Right kidney (tissue), 1 donor: ENCODE results near the gene LRRC2.
A peak's percentile ranks its signal among the peaks of the same experiment; 100 is the strongest.
"Not testable (repeated sequence)": the region's sequence is repeated elsewhere in the genome, so short reads cannot be mapped to it uniquely, and the experiment has no call there.

Experiments
- DNase-seq: peaks from one replicate; pipeline ENCODE4 v3.0.0-alpha.2; 2016

The LRRC2 gene

GRCh38 chr3:46497556-46498265, 68.4 kb downstream of the LRRC2 start, which contains the start of gene RTP3:
Gene RTP3 (plus strand): TSS chr3:46497976. CDS start chr3:46498063, 87 bp downstream.
- no peak for DNase-seq

GRCh38 chr3:46496746-46497555, 69.2 kb downstream of the LRRC2 start:
- DNase-seq: no peak

- no peak for DNase-seq
Measured at GRCh38 chr3:46495901-46496456, 70.1 kb downstream of the LRRC2 start.

GRCh38 chr3:46494491-46494890, 71.6 kb downstream of the LRRC2 start:
- DNase-seq: not testable (repeated sequence)

- DNase-seq: no peak
Measured at GRCh38 chr3:46492890-46493547, 73.1 kb downstream of the LRRC2 start.

GRCh38 chr3:46491089-46492070, 74.7 kb downstream of the LRRC2 start:
- no peak for DNase-seq

GRCh38 chr3:46490338-46491084, 75.6 kb downstream of the LRRC2 start:
- no peak for DNase-seq

GRCh38 chr3:46489875-46490274, 76.2 kb downstream of the LRRC2 start:
- DNase-seq: no peak

GRCh38 chr3:46489381-46489780, 76.7 kb downstream of the LRRC2 start:
- no peak for DNase-seq

GRCh38 chr3:46488735-46489361, 77.3 kb downstream of the LRRC2 start:
- peak; percentile 76 for DNase-seq

GRCh38 chr3:46485779-46486175, 80.3 kb downstream of the LRRC2 start:
- no peak for DNase-seq

GRCh38 chr3:46484911-46485778, 81.0 kb downstream of the LRRC2 start:
- DNase-seq: peak; percentile 46

- DNase-seq: no peak
Measured at GRCh38 chr3:46484388-46484787, 81.7 kb downstream of the LRRC2 start.

- no peak for DNase-seq
Measured at GRCh38 chr3:46483825-46484224, 82.3 kb downstream of the LRRC2 start.

- no peak for DNase-seq
Measured at GRCh38 chr3:46482632-46483350, 83.3 kb downstream of the LRRC2 start.

- DNase-seq: no peak
Measured at GRCh38 chr3:46481636-46482035, 84.5 kb downstream of the LRRC2 start.

GRCh38 chr3:46480491-46481195, 85.5 kb downstream of the LRRC2 start:
- no peak for DNase-seq

GRCh38 chr3:46479696-46480095, 86.4 kb downstream of the LRRC2 start:
- DNase-seq: no peak
